Stimulated activated CD8-positive, alpha-beta memory T cell treated with anti-CD3 and anti-CD28 coated beads, Interleukin-12 subunit alpha, Interleukin-12 subunit beta, amount 100 ng/mL, for 4 hours (primary cell): ENCODE measurements around the gene PRKRA.
A peak's percentile ranks its signal among the peaks of the same experiment; 100 is the strongest.
"Not testable (repeated sequence)": the region's sequence is repeated elsewhere in the genome, so short reads cannot be mapped to it uniquely, and the experiment has no call there.

Experiments
- DNase-seq: peaks from one replicate; pipeline ENCODE4 v3.0.0-alpha.2; 2020; ENCODE audit warnings: low read depth

The PRKRA gene

GRCh38 chr2:178413472-178414265 is 37.3 kb downstream of the PRKRA start:
- DNase-seq = peak; percentile 67

DNA sequence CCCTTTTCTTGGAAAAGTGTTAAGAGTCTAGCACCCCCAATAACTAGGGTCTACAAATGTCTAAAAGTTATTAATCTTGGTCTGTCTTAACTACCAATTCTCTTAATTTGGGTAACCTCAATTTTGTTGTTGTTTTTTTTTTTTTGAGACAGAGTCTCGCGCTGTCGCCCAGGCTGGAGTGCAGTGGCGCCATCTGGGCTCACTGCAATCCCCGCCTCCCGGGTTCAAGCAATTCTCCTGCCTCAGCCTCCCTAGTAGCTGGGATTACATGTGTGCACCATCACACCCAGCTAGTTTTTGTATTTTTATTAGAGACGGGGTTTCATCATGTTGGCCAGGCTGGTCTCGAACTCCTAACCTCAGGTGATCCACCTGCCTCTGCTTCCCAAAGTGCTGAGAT is 38.5 kb downstream of the PRKRA start:
- DNase-seq = not testable (repeated sequence)

- DNase-seq = no peak
These were observed 38.9 kb downstream of the PRKRA start for GRCh38 chr2:178412047-178412446.

DNA sequence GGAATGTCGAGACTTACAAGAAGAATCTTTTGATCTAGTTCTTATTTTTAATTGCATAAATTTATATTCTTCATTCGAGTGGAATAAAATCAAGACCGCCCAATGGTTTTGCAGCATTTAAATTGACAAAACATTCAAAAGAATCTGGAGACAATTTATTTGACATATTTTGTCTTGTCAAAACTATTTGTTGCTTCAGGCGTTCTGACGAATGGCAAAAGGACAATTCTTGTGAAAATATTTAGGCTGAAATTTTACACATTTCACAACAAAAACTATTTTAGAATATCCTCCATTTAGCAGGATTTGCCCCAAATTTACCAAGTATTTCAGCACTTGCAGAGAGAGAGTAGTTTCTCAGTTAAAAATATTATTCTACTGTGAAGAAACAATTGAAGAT is 41.7 kb downstream of the PRKRA start:
- DNase-seq = no peak

- no peak for DNase-seq
These were observed 46.6 kb downstream of the PRKRA start for GRCh38 chr2:178404368-178404767.

DNA sequence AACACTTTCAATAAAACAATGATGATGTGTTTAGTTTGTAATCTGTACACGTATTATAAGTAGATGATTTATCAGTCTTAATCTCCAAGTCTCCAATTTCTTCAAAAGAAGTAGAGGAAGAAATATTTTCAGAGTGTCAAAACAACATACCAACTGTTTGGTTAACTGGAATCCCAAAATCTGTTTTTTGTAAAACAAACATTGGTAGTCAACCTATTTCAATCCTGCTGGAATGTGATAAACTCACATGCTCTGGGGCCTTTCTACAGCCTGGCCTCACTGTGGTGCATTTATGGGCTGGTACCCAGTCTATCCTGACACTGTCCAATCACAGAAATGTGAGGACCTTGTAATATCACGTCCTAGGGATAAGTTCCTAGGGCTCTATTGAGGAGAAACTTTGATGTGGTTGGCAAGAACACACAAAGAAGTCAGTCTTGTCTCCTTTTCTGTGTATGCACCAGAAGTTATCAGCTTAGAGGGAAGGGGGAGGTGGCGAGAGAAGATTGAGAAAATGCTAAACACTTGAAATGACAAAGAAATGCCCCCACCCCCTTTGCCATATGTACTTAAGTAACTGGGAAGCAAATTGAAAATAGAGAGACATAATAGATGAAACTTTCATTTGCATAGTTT is 47.2 kb downstream of the PRKRA start:
- no peak for DNase-seq

DNA sequence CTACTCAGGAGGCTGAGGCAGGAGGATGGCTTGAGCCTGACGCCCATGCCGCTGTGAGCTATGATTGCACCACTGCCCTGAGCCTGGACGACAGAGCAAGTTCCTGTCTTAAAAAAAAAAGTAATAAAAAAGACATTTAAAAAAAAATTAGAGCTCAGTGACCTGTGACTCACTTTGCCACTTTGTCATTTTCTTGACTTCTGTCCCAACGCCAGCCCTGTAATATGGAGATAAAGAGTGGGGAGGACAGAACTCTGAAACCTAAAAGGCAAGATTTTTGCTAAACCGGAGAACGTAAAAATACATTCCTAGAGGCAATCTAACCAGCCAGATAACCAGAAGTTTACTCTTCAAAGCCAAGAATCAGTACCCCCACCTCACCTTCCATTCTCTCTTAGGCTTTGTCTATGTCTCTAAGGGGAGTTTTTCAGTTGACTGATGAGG is 49.0 kb downstream of the PRKRA start:
- DNase-seq = no peak

- DNase-seq = no peak
These were observed 53.9 kb downstream of the PRKRA start for GRCh38 chr2:178397002-178397605.

GRCh38 chr2:178395941-178396570 is 54.9 kb downstream of the PRKRA start:
- no peak for DNase-seq

DNA sequence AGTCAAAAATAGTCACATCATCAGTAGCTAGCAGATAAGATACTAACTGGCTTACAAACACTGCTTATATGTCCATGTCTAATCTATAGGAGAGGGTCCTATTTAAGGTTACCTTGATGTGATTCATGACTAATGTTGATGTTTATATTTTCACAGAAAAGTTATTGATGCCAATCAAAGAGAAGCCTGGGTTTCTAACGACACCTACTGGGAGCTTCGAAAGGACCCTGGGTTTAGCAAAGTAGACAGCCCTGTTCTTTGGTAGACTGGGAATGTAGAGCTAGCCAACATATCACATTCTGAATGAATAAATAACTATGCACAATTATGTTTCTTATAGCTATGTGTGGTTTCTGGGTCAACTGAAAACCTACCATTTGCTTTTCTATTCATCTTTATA is 55.7 kb downstream of the PRKRA start:
- DNase-seq = no peak

GRCh38 chr2:178394859-178395258 is 56.1 kb downstream of the PRKRA start:
- no peak for DNase-seq

- DNase-seq = no peak
These were observed 58.8 kb downstream of the PRKRA start for GRCh38 chr2:178392215-178392614.

GRCh38 chr2:178391701-178392100 is 59.3 kb downstream of the PRKRA start:
- DNase-seq = no peak

DNA sequence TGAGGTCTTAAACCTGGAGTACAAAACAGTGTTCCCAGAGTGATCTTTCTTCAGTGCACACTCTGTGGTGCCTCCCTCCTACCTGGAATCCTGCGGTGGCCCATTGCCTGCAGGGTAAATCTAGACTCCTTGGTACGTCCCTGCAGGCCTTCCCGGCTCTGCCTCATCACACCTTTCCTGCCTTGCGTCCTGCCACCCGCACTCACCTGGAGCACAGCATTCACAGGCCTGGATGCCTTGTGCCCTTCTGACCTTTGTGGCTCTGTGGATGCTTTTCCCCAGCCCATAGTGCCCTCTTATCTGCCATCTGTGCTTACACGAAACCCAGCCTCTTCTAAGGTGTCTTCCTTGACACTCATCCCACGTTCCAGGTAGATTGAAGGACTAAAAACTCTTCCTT is 62.7 kb downstream of the PRKRA start:
- no peak for DNase-seq

DNA sequence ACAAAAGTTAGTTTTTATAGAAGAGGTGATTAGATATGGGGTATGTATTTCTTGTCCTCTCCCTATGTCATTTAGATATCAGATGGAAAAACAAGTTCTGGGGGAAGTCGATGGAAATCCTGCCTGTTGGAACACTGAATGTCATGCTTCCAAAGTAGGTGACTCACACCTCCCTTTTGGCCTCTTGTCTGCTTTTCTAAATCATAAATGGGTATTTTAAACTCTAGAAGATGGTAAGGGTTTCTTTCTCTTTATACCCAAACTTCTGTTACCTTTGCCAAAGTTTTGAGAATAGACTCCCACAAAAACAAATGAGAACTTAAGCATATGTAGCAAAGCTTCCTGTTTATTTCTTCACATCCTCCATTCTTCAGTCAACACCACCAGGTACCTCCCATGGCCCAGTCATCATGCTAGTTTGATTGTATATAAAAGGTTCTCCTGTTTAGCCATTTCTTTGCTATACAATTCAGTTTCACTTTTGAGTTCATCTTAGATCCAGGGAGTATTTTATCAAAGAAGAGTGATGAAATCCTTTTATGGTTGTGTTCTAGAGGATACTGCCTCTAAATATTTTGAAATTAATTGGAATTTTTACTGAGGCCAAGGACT is 63.9 kb downstream of the PRKRA start:
- no peak for DNase-seq

DNA sequence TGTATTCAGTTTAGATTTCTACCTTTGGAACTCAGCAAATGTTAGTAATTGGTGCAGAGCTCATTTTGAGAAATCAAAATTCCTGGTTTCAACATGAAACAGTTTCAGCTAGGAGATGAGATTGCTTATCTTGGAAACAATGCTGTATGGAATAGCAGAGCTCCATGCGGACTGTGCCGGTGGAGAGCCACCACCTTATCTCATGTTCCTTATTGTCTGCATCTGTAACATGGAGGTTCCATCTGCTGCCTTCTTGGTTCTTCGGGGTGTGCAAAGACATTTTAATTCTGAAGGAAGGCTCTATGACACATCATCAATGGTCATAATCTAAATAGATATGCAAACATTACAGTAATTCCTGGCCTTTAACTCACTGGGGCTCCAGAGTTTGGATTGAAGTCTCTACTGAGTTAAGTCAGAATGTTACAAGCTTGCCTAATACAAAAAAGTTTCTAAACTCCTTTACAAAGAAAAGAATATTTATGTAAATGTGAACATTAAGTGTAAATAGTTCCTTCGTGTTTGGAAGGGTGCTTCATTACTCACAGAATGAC is 65.3 kb downstream of the PRKRA start:
- no peak for DNase-seq

- no peak for DNase-seq
These were observed 67.3 kb downstream of the PRKRA start for GRCh38 chr2:178383718-178384117.
